ENCODE data around the gene CCL24.
"Not testable (repeated sequence)": the region's sequence is repeated elsewhere in the genome, so short reads cannot be mapped to it uniquely, and the experiment has no call there.

The CCL24 gene

DNA sequence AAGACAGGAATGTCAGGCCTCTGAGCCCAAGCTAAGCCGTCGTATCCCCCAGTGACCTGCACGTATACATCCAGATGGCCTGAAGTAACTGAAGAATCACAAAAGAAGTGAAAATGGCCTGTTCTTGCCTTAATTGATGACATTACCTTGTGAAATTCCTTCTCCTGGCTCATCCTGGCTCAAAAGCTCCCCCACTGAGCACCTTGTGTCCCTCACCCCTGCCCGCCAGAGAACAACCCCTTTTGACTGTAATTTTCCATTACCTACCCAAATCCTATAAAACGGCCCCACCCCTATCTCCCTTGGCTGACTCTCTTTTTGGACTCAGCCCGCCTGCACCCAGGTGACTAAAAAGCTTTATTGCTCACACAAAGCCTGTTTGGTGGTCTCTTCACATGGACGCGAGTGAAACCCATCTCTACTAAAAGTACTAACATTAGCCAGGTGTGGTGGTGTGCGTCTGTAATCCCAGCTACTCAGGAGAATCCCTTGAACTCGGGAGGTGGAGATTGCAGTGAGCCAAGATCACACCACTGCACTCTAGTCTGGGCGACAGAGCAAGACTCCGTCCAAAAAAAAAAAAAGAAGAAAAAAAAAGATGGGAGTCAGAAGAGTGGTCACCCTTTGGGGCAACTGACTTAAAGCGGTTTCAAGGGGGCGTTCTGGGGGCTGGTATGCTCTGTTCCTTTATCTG is 25.3 kb downstream of the CCL24 start:
- not testable (repeated sequence) for DNase-seq (ENCODE audit: extremely low read depth in 1 of 2, low read depth in 1 of 2)

DNA sequence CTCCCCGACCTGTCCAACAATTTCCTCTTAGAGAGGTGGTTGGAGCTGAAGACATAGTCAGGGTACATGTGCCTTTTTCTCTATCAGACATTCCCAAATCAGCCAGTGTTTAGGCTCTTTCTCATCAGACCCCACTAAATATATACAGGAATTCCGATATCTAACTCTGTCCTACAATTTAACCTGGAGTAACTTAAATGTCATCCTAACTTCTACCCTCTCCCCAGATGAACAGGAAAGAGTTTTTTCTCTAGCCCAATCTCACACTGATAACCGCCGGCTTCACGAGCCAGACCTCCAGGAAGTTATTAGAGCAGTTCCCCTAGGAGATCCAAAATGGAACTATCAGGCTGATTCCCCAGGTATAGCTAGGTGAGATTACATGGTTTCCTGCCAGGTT is 30.5 kb downstream of the CCL24 start:
- DNase-seq (ENCODE audit: extremely low read depth in 1 of 2, low read depth in 1 of 2): not testable (repeated sequence)

DNA sequence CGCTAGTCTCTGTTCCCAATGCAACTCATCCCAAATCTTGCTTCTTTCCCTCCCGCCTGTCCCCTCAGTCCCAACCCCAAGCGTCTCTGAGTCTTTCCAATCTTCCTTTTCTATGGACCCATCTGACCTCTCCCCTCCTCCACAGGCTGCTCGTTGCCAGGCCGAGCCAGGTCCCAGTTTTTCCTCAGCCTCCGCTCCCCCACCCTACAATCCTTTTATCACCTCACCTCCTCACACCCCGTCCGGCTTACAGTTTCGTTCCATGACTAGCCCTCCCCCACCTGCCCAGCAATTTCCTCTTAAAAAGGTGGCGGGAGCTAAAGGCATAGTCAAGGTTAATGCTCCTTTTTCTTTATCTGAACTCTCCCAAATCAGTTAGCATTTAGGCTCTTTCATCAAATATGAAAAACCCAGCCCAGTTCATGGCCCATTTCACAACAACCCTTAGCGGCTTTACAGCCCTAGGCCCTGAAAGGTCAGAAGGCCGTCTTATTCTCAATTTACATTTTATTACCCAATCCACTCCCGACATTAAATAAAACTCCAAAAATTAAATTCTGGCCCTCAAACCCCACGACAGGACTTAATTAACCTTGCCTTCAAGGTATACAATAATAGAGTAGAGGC is 32.8 kb downstream of the CCL24 start:
- DNase-seq (ENCODE audit: extremely low read depth in 1 of 2, low read depth in 1 of 2): not testable (repeated sequence)

DNA sequence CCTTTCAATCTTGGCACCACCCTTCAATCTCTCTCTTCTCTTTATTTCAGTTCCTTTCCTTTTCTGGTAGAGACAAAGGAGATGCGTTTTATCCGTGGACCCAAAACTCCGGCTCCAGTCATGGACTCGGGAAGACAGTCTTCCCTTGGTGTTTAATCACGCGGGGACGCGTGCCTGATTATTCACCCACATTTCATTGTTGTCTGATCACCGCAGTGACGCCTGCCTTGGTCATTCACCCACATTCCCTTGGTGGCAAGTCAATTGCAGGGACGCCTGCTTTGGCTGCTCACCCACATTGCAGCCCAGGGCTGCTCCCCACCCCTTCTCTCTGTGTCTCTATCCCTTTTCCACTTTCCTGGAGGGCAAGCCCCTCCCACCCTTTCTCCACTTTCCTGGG is 34.1 kb downstream of the CCL24 start:
- DNase-seq (ENCODE audit: extremely low read depth in 1 of 2, low read depth in 1 of 2): not testable (repeated sequence)

DNA sequence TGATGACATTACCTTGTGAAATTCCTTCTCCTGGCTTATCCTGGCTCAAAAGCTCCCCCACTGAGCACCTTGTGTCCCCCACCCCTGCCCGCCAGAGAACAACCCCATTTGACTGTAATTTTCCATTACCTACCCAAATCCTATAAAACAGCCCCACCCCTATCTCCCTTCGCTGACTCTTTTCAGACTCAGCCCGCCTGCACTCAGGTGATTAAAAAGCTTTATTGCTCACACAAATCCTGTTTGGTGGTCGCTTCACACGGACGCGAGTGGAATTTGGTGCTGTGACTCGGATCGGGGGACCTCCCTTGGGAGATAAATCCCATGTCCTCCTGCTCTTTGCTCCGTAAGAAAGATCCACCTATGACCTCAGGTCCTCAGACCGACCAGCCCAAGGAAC is 34.6 kb downstream of the CCL24 start:
- not testable (repeated sequence) for DNase-seq (ENCODE audit: extremely low read depth in 1 of 2, low read depth in 1 of 2)

DNA sequence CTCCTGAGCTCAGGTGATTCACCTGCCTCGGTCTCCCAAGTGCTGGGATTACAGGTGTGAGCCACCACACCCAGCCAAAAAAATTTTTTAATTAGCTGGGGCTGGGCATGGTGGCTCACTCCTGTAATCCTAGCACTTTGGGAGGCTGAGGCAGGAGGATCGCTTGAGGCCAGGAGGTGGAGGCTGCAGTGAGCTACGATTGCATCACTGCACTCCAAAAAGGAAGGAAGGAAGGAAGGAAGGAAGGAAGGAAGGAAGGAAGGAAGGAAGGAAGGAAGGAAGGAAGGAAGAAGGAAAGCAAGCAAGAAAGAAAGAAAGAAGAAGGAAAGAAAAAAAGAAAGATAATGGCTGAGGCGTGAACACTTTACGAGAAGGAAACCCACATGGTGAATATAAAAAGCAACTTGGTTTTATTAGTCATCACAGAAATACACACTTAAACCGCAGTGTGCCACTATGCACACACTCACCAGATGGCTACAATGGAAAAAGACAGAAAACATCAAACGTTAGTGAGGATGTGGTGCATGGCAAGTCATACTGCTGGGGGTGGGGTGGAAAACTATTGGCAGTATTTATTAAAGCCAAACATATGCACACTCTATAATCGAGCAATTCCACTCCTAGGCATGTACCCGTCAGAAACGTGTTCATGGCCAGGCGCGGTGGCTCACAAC is 37.2 kb downstream of the CCL24 start:
- DNase-seq (ENCODE audit: extremely low read depth in 1 of 2, low read depth in 1 of 2): peak; percentile 23 to 57

DNA sequence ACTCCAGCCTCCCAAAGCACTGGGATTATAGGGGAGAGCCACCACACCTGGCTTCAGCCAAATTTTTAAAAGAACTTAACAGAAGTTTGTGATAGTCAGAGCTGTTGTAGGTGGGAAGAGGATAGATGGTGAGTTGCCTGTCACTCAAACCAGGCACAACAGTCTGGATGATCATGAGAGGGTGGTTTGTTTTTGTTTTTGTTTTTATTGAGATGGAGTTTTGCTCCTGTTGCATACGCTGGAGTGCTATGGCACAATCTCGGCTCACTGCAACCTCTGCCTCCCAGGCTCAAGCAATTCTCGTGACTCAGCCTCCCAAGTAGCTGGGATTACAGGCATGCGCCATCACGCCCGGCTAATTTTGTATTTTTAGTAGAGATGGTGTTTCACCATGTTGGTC is 39.6 kb downstream of the CCL24 start:
- DNase-seq (ENCODE audit: extremely low read depth in 1 of 2, low read depth in 1 of 2): not testable (repeated sequence)

DNA sequence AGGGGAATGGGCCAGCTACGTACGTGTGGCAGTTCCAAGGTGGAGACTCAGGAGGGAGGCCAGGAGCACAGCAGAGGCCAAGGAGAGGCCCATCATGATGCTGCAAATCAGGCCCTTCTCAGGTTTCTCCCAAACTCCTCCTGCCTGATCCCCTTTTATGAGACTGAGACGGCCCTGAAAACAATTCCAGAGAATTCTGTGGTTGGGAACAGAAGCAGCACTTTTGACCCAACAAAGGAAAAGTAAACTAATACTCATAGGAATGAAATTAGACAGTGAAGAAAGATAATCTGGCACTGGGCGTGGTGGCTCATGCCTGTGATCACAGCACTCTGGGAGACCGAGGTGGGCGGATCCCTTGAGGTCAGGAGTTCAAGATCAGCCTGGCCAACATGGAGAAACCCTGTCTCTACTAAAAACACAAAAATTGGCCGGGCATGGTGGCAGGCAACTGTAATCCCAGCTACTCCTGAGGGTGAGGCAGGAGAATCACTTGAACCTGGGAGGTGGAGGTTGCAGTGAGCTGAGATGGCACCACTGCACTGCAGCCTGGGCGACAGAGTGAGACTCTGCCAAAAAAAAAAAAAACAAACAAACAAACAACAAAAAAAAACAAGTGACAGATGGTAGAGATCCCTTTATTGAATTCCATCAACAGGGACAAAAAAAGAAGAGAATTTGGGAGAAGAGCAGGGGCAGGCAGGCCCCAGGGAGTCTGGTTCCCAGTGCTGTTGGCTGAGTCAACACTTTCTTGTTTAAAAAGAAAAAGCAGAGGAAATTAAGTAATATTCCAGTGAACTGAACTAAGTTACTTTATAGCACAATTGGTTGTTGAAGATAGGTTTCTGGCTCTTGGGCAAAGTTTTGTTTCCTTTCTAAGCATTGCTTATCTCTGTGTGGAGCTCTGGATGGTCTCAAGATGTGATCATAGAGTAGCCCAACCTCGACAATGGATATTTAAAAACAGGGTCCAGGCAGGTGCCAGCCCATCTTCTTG is 41.2 kb downstream of the CCL24 start, which contains the start of gene CCL26:
Gene CCL26 (minus strand): TSS at position 131 of the 997 bp plus-strand sequence. CDS start 35 bp downstream, at position 96.
- DNase-seq (ENCODE audit: extremely low read depth in 1 of 2, low read depth in 1 of 2): no peak

DNA sequence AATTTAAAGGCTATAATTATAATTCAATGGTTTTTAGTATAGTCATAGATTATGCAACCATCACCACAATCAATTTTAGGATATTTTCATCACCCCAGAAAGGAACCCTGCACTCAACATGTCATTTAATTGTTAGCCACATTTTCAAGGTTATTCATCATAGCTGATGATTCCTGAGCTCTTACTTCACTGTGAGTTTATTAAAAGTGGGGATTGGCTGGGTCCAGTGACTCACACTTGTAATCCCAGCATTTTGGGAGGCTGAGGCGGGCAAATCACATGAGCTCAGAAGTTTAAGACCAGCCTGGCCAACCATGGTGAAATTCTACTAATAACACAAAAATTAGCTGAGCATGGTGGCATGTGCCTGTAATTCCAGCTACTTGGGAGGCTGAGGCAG is 42.4 kb downstream of the CCL24 start:
- DNase-seq (ENCODE audit: extremely low read depth in 1 of 2, low read depth in 1 of 2): no peak

DNA sequence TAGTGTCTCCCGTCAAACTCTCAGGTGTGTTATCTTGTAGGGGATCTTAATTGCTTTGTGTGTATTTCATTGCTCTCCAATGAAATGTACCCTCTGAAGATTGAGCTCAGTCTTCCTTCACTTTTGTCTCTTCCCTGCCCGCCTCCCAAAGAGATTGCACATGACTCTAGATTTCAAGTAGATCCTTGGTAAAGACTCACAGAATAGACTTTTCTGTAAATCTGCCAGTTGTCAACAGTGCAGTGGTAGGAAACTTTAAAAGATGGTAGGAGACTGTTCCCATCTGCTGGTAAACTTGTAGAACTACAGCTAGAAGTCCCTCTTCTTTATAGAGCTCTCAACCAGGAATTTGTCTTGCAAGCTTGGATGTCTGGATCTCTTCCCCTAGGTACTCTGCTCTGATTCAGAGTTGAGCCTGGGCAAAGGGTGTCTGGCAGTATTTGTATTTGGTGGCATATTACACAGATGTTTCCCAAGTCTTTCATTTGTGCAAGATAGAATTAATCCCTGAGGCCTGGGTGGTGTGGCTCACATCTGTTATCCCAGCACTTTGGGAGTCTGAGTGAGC is 51.2 kb downstream of the CCL24 start:
- DNase-seq (ENCODE audit: extremely low read depth in 1 of 2, low read depth in 1 of 2): no peak

DNA sequence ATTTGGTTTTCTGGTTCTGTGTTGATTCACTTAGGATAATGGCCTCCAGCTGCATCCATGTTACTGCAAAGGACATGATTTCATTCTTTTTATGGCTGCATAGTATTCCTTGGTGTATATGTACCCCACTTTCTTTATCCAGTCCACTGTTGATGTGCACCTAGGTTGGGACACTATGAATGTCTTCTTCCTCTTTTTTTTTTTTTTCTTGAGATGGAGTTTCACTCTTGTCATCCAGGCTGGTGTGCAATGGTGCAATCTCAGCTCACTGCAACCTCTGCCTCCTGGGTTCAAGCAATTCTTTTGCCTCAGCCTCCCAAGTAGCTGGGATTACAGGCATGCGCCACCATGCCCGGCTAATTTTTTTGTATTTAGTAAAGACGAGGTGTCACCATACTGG is 51.8 kb downstream of the CCL24 start:
- DNase-seq (ENCODE audit: extremely low read depth in 1 of 2, low read depth in 1 of 2): not testable (repeated sequence)

All from stimulated activated CD8-positive, alpha-beta memory T cell treated with anti-CD3 and anti-CD28 coated beads, Interleukin-7, amount 100 ng/mL, for 48 hours (primary cell).